Measurements from ENCODE around the gene ZNRD2.
A peak's percentile ranks its signal among the peaks of the same experiment; 100 is the strongest.

The ZNRD2 gene

DNA sequence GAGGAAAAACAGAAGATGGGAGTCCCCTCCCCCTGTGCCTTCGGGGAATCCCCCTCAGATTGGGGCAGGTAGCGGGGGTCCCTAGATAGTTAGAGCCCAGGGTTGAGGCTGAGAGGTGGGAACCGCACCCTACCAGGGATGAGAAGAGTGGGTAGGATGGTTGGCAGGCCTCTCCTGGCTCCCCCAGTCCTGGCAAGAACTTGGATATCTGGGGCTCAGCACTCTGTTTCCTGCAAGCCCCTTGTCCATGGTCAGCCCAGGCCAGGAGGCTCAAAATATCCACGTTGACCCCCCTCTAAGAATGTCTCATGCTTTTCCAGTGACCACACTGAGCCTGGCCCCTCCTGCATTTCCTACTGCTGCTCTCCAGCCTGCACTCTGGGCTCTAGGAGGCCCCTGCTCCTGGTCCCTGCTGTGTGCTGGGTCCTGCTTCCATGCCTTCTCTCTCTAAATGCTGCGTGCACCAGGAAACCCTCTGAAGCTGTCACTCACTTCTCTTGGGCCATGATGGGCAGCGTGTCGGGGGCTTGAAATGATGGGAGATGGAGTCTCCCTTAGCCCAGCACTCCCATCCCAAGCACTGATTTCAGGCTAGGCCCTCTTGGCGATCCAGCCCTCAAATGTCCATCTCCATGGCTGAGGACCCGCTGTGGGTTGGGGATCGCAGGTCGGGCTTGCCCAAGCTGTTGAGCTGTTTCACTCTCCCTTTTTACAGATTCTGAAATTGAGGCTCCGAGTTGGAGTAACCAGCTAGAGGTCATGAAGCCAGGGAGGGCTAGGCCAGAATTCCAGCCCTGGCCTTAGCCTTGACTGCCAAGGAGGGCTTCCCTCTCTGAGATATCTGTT is 41.7 kb downstream of the ZNRD2 start:
- no peak for DNase-seq

GRCh38 chr11:65612691-65613090 is 42.4 kb downstream of the ZNRD2 start:
- DNase-seq = no peak

- DNase-seq = no peak
These were observed 43.0 kb downstream of the ZNRD2 start for GRCh38 chr11:65613091-65613928.

GRCh38 chr11:65615229-65615949 is 45.1 kb downstream of the ZNRD2 start, which contains the start of gene PCNX3:
Gene PCNX3, plus strand, starts transcription at chr11:65615776. Its CDS starts 536 bp downstream, at chr11:65616312.
- DNase-seq = peak; percentile 100

DNA sequence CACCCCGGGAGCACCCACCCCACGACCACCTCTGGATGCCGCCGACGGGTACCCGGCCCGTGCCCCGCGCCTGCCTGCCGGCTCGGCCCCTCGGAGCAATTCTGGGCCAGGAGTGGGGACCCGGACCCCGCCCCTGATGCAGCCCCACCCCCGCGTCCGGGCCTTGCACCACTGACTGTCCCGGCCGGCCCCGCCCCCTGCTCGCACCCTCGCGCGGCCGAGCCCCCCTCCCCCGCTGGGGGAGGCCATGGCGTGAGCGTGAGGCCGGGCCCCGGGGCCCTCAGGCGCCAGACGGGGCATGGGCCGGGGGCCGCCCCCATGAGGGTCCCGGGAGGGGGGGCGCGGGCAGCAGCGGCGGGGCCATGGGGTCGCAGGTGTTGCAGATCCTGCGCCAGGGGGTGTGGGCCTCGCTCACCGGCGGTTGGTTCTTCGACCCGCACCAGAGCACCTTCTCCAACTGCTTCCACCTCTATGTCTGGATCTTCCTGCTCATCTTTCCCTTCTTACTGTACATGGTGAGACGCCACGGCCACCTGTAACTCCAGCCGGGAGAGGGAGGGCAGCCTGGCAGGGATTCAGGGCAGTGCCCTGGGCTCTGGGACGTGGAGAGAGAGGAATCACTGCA is 45.8 kb downstream of the ZNRD2 start:
- DNase-seq = no peak

GRCh38 chr11:65616575-65617001 is 46.3 kb downstream of the ZNRD2 start:
- no peak for DNase-seq

DNA sequence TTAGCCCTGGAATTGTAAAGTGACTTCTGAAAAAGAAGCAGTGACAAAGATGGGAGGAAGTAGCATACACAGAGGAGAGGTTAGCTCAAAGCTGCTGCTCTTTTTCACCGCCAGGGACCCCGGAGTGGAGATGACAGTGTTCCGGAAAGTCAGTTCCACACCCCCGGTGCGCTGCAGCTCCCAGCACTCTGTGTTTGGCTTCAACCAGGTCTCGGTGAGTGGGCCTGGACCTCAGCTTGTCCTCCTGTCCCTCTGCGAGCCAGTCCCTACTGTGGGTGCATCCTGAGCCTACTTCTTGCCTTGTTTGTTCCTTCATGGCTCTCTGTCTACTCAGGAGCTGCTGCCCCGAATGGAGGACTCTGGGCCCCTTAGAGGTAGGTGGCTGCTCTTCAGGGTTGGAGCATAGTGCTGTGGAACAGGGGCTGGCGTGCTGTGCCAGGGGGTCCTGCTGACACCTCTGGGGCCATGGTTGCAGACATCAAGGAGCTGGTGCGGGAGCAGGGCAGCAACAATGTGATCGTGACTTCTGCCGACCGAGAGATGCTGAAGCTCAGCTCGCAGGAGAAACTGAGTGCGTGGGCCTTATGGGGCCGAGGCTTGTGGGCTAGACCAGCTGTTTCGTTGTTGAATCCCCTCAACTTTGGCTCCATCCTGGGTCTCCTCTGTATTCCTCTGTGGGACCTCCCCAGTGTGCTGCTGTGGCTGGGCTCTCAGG is 47.0 kb downstream of the ZNRD2 start:
- DNase-seq = no peak

GRCh38 chr11:65617990-65618751 is 47.9 kb downstream of the ZNRD2 start:
- DNase-seq = no peak

DNA sequence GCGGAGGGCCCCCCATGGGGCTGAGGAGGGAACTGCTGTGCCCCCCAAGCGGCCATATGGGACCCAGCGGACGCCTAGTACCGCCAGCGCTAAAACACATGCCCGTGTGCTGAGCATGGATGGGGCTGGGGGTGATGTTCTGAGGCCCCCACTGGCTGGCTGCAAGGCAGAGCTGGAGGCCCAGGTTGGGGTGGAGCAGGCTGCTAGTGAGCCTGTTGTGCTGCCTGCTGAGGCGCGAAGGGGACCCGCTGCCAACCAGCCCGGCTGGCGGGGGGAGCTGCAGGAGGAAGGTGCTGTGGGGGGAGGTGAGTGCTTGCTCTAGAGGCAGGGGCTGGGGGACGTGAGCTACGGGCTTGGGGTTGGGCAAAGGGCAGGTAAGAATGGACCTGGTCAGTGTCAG is 48.5 kb downstream of the ZNRD2 start:
- no peak for DNase-seq

GRCh38 chr11:65619281-65619928 is 49.1 kb downstream of the ZNRD2 start:
- DNase-seq = no peak

DNA sequence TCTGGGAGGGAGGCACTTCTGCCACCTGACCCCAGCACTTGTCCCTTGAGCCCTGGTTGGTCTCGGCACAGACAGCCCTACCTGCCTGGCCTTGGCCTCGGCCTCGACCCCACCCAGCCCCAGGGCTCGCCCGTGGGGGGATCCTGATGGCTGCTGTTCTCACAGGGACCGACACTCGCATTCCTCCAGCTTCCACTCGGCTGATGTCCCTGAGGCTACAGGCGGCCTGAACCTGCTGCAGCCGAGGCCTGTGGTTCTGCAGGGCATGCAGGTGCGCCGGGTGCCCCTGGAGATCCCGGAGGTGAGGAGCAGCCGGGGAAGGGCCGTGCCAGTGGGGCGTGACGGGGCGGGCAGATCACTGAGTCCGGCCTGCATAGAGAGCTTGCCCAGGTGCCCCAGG is 50.4 kb downstream of the ZNRD2 start:
- no peak for DNase-seq

DNA sequence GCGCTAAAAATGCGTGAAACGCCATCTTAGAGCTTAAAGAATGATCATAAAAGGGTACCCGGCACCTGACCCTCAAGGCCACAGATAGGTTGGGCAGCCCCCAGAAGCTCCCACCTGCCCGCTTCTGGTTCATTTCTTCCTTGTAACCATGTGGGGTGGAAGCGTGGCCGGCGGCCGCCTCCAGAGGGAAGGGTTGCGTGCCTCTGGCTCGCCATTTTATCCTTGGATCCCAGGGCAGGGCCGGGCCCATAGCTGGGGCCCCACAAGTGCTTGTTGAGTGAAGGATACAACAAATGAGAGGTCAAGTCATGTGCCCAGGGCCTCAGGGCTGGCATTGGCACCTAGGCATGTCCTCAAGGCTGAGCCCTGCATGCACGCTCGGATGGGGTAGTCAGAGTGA is 51.2 kb downstream of the ZNRD2 start:
- DNase-seq = no peak
